DMS79 (cell line): ENCODE results near the gene DRD4.

Experiments
- DNase-seq: peaks from one replicate; lab custom pipeline; 2025; lab: John Stamatoyannopoulos, UW

The DRD4 gene

DNA sequence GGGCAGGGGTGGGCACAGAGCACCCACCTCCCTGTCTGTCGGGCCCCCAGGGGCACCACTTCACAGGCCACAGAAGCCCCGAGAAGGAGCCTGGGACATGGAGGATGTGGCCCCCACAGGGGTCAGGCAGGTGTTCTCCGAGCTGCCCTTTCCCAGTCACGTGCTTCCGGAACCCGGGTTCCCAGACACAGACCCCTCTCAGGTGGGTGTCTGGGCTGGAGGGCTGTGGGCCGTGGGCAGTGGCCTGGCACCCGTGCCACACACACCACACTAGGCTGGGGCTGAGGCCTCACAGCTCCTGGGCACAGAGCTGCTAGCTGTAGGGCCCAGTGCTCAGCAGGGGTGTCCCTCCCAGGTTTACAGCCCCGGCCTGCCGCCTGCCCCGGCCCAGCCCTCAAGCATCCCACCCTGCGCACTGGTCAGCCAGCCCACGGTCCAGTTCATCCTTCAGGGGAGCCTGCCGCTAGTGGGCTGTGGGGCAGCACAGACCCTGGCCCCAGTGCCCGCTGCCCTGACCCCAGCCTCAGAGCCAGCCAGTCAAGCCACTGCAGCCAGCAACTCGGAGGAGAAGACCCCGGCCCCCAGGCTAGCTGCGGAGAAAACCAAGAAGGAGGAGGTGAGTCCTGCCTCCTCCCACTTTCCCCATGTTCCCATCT is 26.8 kb upstream of the DRD4 start:
- DNase-seq: no peak

- no peak for DNase-seq
Observed at GRCh38 chr11:611001-611996, 25.8 kb upstream of the DRD4 start.

DNA sequence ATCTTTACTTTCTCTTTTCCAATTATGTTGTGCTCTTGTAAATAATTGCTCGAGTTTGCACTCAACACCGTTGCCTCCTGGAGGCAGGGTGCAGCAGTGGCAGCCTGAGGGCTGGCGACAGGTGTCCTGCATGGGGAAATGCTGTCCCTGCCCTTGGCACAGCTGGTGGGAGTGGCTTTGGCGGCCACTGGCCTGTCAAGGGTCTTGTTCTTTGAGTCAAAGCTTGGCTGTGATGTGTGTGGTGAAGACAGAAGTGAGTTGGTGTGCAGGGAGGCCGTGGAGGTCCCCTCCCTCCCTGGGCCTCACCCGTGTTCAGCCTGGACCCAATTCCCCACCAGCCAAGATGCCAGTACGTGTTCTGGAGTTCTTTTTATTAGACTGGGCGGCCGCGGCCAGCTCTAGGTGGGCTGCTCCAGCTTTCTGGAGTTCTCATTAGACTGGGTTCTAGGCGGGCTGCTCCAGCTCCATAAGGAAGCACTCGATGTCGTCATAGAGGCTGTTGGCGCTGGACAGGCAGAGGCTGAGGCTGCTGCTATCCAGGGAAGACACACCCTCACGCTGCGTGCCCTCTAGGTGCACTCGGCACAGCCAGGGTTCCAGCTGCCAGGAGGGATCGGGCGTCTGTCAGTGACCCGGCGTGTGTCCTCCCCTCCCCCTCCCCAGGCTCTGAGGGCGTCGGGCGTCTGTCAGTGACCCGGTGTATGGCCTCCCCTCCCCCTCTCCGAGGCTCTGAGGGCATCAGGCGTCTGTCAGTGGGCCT is 24.7 kb upstream of the DRD4 start:
- DNase-seq: no peak

GRCh38 chr11:612961-613300 is 24.1 kb upstream of the DRD4 start:
- no peak for DNase-seq

DNA sequence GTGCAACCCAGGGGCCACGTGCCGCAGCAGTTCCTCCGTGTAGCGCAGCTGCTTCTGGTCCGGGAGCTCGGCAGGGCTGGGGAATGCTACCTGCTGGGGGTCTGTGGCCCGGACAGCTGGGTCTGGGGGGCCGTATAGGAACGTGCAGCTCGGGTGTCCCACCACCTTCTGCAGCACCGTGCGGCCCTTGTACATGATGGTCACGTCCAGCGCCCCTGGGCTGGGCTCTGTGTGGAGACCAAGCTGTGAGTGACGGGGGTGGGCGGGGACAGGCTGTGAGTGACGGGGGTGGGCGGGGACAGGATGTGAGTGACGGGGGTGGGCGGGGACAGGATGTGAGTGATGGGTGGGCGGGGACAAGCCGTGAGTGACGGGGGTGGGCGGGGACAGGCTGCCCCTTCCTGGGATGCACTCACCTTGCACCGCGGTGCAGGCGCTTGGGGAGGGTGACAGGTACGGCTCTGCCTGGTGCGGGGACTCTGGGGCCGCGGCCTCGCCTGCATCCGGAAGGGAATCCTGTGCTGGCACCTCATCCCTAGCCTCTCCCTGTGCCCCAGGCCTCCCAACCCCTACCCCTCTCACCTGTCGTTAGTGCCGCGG is 23.6 kb upstream of the DRD4 start:
- DNase-seq: no peak

- DNase-seq: no peak
Observed at GRCh38 chr11:614021-614622, 22.9 kb upstream of the DRD4 start.

DNA sequence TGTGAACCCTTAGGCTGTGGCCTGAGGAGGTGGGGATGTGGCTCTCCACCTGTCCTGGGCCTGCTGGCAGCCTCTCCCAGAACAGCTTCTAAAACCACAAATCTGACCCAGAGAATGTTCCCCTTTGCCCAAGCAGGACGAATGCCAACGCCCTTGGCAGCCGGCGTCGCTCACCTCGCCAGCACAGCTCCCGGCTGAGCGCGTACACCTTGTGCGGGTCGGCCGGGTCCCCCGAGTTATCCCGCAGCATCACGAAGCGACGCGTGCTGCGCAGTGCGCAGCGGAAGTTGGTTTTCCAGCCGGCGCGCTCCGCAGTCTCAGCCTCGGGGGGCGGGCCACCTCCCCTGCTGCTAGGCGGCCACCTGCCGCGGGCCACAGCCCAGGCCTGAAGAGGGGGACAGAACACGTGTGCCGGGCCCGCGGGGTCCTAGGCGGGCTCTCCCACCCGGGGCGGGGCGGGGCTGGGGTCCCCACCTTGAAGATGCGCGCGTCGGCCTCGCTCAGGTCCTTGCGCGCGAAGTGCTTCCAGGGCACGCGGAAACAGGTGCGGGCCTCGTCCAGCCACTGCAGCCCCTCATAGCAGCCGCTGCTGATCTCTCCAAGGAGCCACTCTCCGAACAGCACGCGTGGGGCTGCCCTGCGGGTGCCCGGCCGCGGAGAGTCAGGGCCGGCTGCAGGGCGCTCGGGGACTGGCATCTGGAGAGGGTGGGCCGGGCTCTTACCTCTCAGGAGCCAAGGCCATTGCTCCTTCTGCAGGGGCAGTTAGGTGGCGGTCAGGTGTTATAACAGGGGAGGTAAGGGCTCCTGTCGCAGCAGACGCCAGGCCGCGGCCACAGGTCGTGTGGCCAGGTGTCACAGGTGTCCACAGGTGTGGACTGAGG is 22.2 kb upstream of the DRD4 start:
- no peak for DNase-seq

GRCh38 chr11:615504-616319 is 21.4 kb upstream of the DRD4 start, which contains the start of gene IRF7:
Gene IRF7 (minus strand): TSS chr11:615950. CDS start chr11:615364, 586 bp downstream.
- DNase-seq: peak; percentile 66

GRCh38 chr11:616320-617198 is 20.5 kb upstream of the DRD4 start:
- DNase-seq: no peak

- no peak for DNase-seq
Observed at GRCh38 chr11:617199-617911, 19.7 kb upstream of the DRD4 start.

- DNase-seq: no peak
Observed at GRCh38 chr11:617912-618682, 19.0 kb upstream of the DRD4 start.

DNA sequence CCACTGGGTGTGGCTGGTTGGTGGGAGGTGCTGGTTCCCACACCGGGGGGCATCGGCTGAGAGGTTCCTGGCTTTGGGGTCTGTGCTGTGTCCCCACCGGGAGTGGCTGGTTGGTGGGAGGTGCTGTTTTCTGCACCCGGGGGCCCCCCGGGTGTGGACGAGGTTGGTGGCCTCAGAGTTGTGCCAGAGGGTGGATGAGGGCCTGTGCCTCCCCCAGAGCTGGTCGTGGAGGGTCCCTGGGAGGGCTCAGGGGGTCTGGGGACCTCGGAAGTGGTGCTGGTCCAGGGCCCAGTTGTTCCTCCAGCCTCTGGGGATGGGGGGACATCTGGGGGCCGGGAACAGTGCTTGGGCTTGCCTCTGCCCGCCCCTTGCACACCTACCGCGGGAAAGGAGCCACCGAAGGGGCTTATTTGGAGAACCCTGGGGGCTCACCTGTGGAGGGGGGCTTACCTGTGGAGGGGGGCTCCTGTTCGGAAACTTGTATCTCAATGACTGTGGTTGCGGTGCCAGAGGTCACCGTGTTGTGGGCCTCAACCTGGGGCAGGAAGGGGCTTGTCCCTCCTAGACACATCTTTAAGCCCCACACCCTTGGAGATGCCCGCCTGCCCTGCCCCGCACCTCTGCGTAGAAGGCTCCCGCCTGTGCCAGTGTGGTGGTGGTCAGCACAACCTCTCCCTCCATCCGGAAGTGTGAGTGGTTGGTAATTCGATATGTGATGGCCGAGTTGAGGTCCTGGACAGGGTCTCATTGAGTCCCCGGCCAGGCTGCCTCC is 18.0 kb upstream of the DRD4 start:
- no peak for DNase-seq

DNA sequence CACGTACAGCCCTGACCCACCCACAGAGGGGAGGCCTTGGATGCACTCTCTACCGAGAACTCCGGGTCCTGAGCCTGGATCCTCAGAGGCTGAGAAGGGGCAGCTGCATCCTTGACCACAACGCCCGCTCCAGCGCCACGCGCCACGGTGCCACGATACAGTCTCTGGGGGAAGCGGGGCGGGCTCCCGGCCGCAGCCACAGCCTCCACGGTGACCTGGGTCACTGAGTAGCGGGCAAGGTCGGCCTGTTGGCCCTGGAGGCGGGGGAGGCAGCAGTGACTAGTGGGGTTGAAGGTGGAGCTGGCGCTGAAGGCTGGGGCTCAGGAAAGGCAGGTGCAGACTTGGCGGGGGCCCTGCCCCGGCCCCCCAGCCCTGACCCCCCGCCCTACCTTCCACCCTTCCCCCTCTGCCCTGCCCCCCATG is 17.4 kb upstream of the DRD4 start:
- no peak for DNase-seq

DNA sequence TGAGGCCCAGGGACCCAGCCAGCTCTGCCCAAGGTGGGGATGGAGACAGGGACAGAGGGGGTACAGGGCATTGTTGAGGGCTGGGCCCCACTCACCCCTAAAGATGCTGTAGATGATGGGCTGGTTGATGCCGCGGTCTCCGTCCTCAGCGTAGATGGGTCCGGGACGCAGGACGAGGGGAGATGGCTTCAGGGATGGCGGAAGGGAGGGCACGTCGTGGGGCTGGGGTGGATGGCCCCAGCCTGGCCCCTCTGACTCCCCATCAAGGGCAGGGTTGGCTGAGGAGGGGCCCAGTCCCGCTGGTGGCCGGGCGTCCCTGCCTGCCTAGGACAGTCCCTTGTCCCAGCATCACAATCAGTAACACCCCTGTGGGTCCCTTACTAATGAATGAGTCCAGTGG is 16.9 kb upstream of the DRD4 start:
- DNase-seq: no peak

DNA sequence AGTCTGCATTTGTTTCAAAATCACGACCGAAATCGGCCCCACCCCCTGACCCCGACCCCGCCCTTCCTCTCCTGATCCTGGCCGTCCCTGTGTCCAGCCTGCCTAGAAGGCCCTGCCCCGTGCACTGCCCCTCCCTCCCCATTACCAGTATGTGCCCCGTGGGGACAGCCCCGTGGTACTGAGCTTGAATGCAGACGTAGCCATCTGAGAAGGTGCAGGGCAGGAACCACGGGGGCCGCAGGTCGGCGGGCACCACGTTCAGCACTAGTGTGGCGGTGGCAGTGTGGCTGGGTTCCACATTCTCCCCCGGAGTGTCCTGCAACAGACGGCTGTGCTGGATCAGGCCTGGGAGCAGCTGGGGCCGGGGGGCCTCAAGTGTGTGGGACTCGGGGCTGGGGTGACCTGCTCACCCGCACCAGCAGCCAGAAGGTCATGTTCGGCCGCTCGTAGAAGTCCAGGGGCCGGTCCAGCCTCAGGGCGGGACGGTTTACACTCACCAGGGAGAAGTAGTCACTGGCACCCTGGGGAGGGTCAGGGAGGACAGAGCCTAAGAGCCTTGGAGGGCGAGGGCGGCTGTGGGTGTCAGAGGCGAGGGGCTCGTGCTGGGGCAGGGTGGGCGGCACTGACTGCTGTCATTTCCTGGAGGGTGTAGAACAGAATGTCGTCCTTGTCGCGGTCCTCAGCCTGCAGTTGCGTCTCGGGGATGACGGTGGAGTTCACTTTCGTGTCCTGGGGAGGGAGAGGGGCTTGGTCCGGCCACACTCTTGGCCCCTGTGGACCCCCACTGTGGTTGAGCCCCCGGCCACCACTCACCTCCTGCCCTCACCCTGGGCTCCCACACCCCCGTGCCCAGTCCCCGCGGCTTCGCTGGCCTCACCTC is 15.9 kb upstream of the DRD4 start:
- no peak for DNase-seq

GRCh38 chr11:621838-622237 is 15.2 kb upstream of the DRD4 start:
- DNase-seq: no peak
